H9 (cell line): ENCODE results near the gene ACBD6. TPM values are rescaled to one million over a fixed set of nuclear protein-coding genes. Genes with fewer than 3 reads are reported as not detected.

Experiments
- DNase-seq: peaks from one replicate; pipeline ENCODE4 v3.0.0-alpha.2; 2017
- H2AFZ ChIP-seq: one replicate; pipeline ENCODE4 v1.6.1; 2013; ENCODE audit warnings: mild to moderate bottlenecking, low read length, control low read depth, moderate library complexity
- H2AK5ac ChIP-seq: 2 replicates; pipeline ENCODE4 v1.6.1; 2013; ENCODE audit warnings: low read length, control low read depth, mixed read lengths; ENCODE audit not compliant: insufficient read length
- H2BK120ac ChIP-seq: one replicate; pipeline ENCODE4 v1.6.1; 2013; ENCODE audit warnings: low read depth, mild to moderate bottlenecking, low read length, control low read depth, inconsistent platforms; ENCODE audit not compliant: poor library complexity, severe bottlenecking
- H2BK12ac ChIP-seq: 2 replicates; pipeline ENCODE4 v1.6.1; 2013; ENCODE audit warnings: low read length, control low read depth, mixed read lengths, low read depth; ENCODE audit not compliant: insufficient read length
- H2BK15ac ChIP-seq: 2 replicates; pipeline ENCODE4 v1.6.1; 2013; ENCODE audit warnings: low read depth, low read length, control low read depth
- H2BK20ac ChIP-seq: one replicate; pipeline ENCODE4 v1.6.1; 2013; ENCODE audit warnings: low read depth, mild to moderate bottlenecking, low read length, control low read depth, inconsistent platforms; ENCODE audit not compliant: poor library complexity, severe bottlenecking
- H2BK5ac ChIP-seq: 2 replicates; pipeline ENCODE4 v1.6.1; 2013; ENCODE audit warnings: low read length, control low read depth, mixed read lengths; ENCODE audit not compliant: insufficient read length
- H3K14ac ChIP-seq: 2 replicates; pipeline ENCODE4 v1.6.1; 2013; ENCODE audit warnings: low read length, control low read depth; ENCODE audit not compliant: insufficient read depth
- H3K18ac ChIP-seq: 2 replicates; pipeline ENCODE4 v1.6.1; 2013; ENCODE audit warnings: low read depth, mild to moderate bottlenecking, mixed read lengths, low read length, control low read depth; ENCODE audit not compliant: insufficient read length
- H3K23ac ChIP-seq: 2 replicates; pipeline ENCODE4 v1.6.1; 2013; ENCODE audit warnings: low read length, control low read depth, mixed read lengths, low read depth; ENCODE audit not compliant: insufficient read length
- H3K23me2 ChIP-seq: 2 replicates; pipeline ENCODE4 v1.6.1; 2013; ENCODE audit warnings: low read depth, mild to moderate bottlenecking, mixed read lengths, low read length, control low read depth; ENCODE audit not compliant: insufficient read length, poor library complexity, severe bottlenecking
- H3K27ac ChIP-seq: 2 replicates; pipeline ENCODE4 v1.5.1; 2013; ENCODE audit warnings: low read length, control low read depth, mixed read lengths, low read depth; ENCODE audit not compliant: insufficient read length
- H3K27me3 ChIP-seq: 2 replicates; pipeline ENCODE4 v1.6.1; 2013; ENCODE audit warnings: low read length, control low read depth, inconsistent platforms; ENCODE audit not compliant: insufficient read depth
- H3K4ac ChIP-seq: 2 replicates; pipeline ENCODE4 v1.6.1; 2013; ENCODE audit warnings: low read depth, mild to moderate bottlenecking, control low read depth, inconsistent platforms, low read length, moderate library complexity
- H3K4me1 ChIP-seq: 2 replicates; pipeline ENCODE4 v1.6.1; 2013; ENCODE audit warnings: low read length, control low read depth, inconsistent platforms; ENCODE audit not compliant: insufficient read depth
- H3K4me2 ChIP-seq: 2 replicates; pipeline ENCODE4 v1.6.1; 2013; ENCODE audit warnings: low read length, control low read depth, mixed read lengths; ENCODE audit not compliant: insufficient read length, insufficient read depth
- H3K56ac ChIP-seq: 2 replicates; pipeline ENCODE4 v1.6.1; 2013; ENCODE audit warnings: low read depth, mild to moderate bottlenecking, mixed read lengths, low read length, control low read depth; ENCODE audit not compliant: insufficient read length
- H3K79me1 ChIP-seq: 2 replicates; pipeline ENCODE4 v1.6.1; 2013; ENCODE audit warnings: low read depth, mild to moderate bottlenecking, moderate library complexity, low read length, control low read depth, inconsistent platforms; ENCODE audit not compliant: insufficient read depth, poor library complexity, severe bottlenecking
- H3K79me2 ChIP-seq: 2 replicates; pipeline ENCODE4 v1.6.1; 2013; ENCODE audit warnings: low read length, control low read depth, inconsistent platforms; ENCODE audit not compliant: insufficient read depth
- H3K9ac ChIP-seq: 2 replicates; pipeline ENCODE4 v1.6.1; 2013; ENCODE audit warnings: low read length, control low read depth, mixed read lengths; ENCODE audit not compliant: insufficient read length; ENCODE audit errors: extremely low read depth
- H3K9me3 ChIP-seq: one replicate; pipeline ENCODE4 v1.6.1; 2013; ENCODE audit warnings: low read depth, low read length, inconsistent platforms; ENCODE audit not compliant: control insufficient read depth
- H3T11ph ChIP-seq: one replicate; pipeline ENCODE4 v1.6.1; 2013; ENCODE audit warnings: mild to moderate bottlenecking, low read length, control low read depth, inconsistent platforms
- H4K20me1 ChIP-seq: one replicate; pipeline ENCODE4 v1.6.1; 2013; ENCODE audit not compliant: control insufficient read depth, insufficient read length, insufficient read depth
- H4K5ac ChIP-seq: 2 replicates; pipeline ENCODE4 v1.6.1; 2013; ENCODE audit warnings: low read depth, mild to moderate bottlenecking, mixed read lengths, low read length, control low read depth; ENCODE audit not compliant: insufficient read length
- H4K8ac ChIP-seq: replicated peaks from 2 replicates; pipeline ENCODE4 v1.6.1; 2013; ENCODE audit warnings: low read length, control low read depth, mixed read lengths, low read depth; ENCODE audit not compliant: insufficient read length
- H4K91ac ChIP-seq: 2 replicates; pipeline ENCODE4 v1.6.1; 2013; ENCODE audit warnings: low read depth, mild to moderate bottlenecking, moderate library complexity, mixed read lengths, low read length, control low read depth; ENCODE audit not compliant: insufficient read length
- H3K27ac Mint-ChIP-seq, 3 experiments: 2 replicates in 2 of 3; 3 replicates in 1 of 3; pipeline ENCODE4 v1.8.0; 2020 to 2021; ENCODE audit warnings: mixed read lengths in 3 of 3, mild to moderate bottlenecking in 1 of 3, moderate library complexity in 1 of 3
- H3K27me3 Mint-ChIP-seq: 2 replicates; pipeline ENCODE4 v1.8.0; 2021; ENCODE audit warnings: low read depth, mild to moderate bottlenecking, moderate library complexity, mixed read lengths
- H3K36me3 Mint-ChIP-seq, 3 experiments: 2 replicates in 2 of 3; 3 replicates in 1 of 3; pipeline ENCODE4 v1.8.0; 2020 to 2021; ENCODE audit warnings: low read depth in 3 of 3, mixed read lengths in 3 of 3; ENCODE audit not compliant: insufficient read depth in 1 of 3
- H3K4me1 Mint-ChIP-seq, 2 experiments: 2 replicates each; pipeline ENCODE4 v1.8.0; 2020; ENCODE audit warnings: mixed read lengths in 2 of 2
- H3K4me3 Mint-ChIP-seq, 2 experiments: 2 replicates in 1 of 2; 3 replicates in 1 of 2; pipeline ENCODE4 v1.8.0; 2020 to 2021; ENCODE audit warnings: mild to moderate bottlenecking in 2 of 2, mixed read lengths in 2 of 2, moderate library complexity in 1 of 2
- H3K9me3 Mint-ChIP-seq, 2 experiments: 2 replicates in 1 of 2; 3 replicates in 1 of 2; pipeline ENCODE4 v1.8.0; 2020; ENCODE audit warnings: mild to moderate bottlenecking in 2 of 2, mixed read lengths in 2 of 2, moderate library complexity in 1 of 2
- WGBS: extraction: QIAGEN DNeasy Blood & Tissue Kit; methylation state at CpG from one replicate; pipeline ENCODE4 v1.1.7; 2013; ENCODE audit warnings: missing lambda C conversion rate, low lambda C conversion rate, mixed read lengths; ENCODE audit not compliant: insufficient read length; ENCODE audit errors: extremely low coverage; 5-methylcytosine and 5-hydroxymethylcytosine counted together
- total RNA-seq: library from RNA; stranded (reverse); gene quantifications from 2 replicates; pipeline ENCODE4 v1.2.1, GENCODE V29; 2021
- TF ChIP-seq, protein P1 (sequence below): fragments of 200-600 bp; sonication (generic); conservative IDR thresholded peaks from 3 replicates; pipeline ENCODE4 v1.8.0; 2021; ENCODE audit warnings: antibody characterized with exemption, mild to moderate bottlenecking

ACBD6 gene
- total RNA-seq, 1 experiment from 2014 or later = 51.4 TPM

DNA sequence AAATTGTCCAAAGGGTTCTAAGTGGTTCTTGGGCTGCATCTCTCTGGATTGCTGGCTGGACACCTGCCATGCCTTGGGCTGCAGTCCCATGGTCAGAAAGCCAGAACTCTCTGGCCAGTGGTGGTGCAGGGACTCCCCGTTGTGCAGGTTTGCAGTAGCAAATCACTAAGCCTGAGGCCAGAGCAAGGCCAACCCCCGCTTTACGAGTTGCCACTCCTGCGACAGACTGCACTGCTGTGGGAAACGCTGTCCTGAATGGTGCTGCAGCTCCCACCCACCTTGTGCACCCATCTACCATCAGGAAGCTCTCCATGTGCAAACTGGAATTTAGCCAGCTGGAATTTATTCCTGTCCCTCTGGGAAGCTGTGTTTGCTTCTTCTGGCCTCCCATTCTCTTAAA, 226.7 kb downstream of the ACBD6 start:
- H3K14ac ChIP-seq = no peak overlapping the region
- H3K79me1 ChIP-seq = no peaks in the 10 kb centered on the region
- no peaks in the 10 kb centered on the region for H3K79me2 ChIP-seq
- Mint-ChIP-seq H3K36me3 (peaks cover 45 to 54% (median 53%) of the 10 kb centered on the region in 3 experiments), H3K27ac (no peak overlapping the region), H3K9me3 (peaks cover 0 to 15% of the 10 kb centered on the region in 2 experiments; a peak in 2 of 5 replicates), H3K4me3 (no peak overlapping the region), H3K27me3 (no peaks in the 10 kb centered on the region; the same call in 1 of the 2 replicates), H3K4me1 (peaks cover 33 to 37% of the 10 kb centered on the region in 2 experiments)
- peaks cover 10% of the 10 kb centered on the region; the same call in 1 of the 2 replicates for H3K4me1 ChIP-seq
- no peak overlapping the region for H3K56ac ChIP-seq
- no peaks in the 10 kb centered on the region for H3K9me3 ChIP-seq
- TF ChIP-seq, protein P1, sequence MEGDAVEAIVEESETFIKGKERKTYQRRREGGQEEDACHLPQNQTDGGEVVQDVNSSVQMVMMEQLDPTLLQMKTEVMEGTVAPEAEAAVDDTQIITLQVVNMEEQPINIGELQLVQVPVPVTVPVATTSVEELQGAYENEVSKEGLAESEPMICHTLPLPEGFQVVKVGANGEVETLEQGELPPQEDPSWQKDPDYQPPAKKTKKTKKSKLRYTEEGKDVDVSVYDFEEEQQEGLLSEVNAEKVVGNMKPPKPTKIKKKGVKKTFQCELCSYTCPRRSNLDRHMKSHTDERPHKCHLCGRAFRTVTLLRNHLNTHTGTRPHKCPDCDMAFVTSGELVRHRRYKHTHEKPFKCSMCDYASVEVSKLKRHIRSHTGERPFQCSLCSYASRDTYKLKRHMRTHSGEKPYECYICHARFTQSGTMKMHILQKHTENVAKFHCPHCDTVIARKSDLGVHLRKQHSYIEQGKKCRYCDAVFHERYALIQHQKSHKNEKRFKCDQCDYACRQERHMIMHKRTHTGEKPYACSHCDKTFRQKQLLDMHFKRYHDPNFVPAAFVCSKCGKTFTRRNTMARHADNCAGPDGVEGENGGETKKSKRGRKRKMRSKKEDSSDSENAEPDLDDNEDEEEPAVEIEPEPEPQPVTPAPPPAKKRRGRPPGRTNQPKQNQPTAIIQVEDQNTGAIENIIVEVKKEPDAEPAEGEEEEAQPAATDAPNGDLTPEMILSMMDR = no peak
- H4K8ac ChIP-seq = no peak overlapping the region
- no peak overlapping the region for H3K23ac ChIP-seq
- no peak overlapping the region for H3K27ac ChIP-seq
- H2BK5ac ChIP-seq = no peak overlapping the region
- H3T11ph ChIP-seq = no peak overlapping the region
- no peak overlapping the region for H2AK5ac ChIP-seq
- no peak overlapping the region for H3K4ac ChIP-seq
- no peak overlapping the region for H3K18ac ChIP-seq
- no peak overlapping the region for H2BK12ac ChIP-seq
- WGBS = no CpG with 5 or more reads among the region's 5 CpGs
- H2BK20ac ChIP-seq = no peak overlapping the region
- no peak overlapping the region for H2BK15ac ChIP-seq
- no peak overlapping the region for H3K4me2 ChIP-seq
- no peak overlapping the region for H4K5ac ChIP-seq
- DNase-seq = no peak
- H3K23me2 ChIP-seq = no peaks in the 10 kb centered on the region
- no peak overlapping the region for H3K9ac ChIP-seq
- no peak overlapping the region for H2AFZ ChIP-seq
- H4K20me1 ChIP-seq = no peaks in the 10 kb centered on the region
- no peaks in the 10 kb centered on the region for H3K27me3 ChIP-seq
- peak overlapping the region; percentile 5 for H4K91ac ChIP-seq
- H2BK120ac ChIP-seq = no peak overlapping the region
